Cardiac septum (tissue), 1 donor: ENCODE data around the gene CDH26. TPM values are rescaled to one million over a fixed set of nuclear protein-coding genes. Genes with fewer than 3 reads are reported as not detected.

Source experiments
- DNase-seq: peaks from one replicate; pipeline ENCODE4 v3.0.0-alpha.2; 2020; ENCODE audit warnings: low spot score
- intact Hi-C: fragments of 100-400 bp; cut with DNase I; formaldehyde crosslinking; loops from one replicate; pipeline ENCODE4 v1.14.0; 2022
- long read RNA-seq: library from polyadenylated mRNA; unstranded; transcript quantifications from one replicate; pipeline ENCODE4 v2.0.0, GENCODE V29; 2021
- total RNA-seq: library from RNA; stranded (reverse); fragmentation: NEBNext Ultra II Directional; extraction: Animal tissue kit (Norgen Biotek cat#: 25700); gene quantifications from one replicate; pipeline ENCODE4 v1.2.1, GENCODE V29; 2021
- donor health status: DM: no; HTN: no; CAD: no.

Gene CDH26
- total RNA-seq, result 0.54 TPM
- long read RNA-seq, partial matches to known transcripts, result 0 of 2 reads
- long read RNA-seq, other reads (novel, unspliced or antisense), result 2 of 2 reads

GRCh38 chr20:59958123-59958522 lies at the start of gene CDH26:
TSS of gene CDH26 (plus strand) at chr20:59958423. CDS start at chr20:59958727, 304 bp downstream.
- no peak for DNase-seq
- intact Hi-C loops, result no loop called here

- DNase-seq, result no peak
- intact Hi-C loops, result no loop called here
Observed at GRCh38 chr20:59908855-59909254, 49.4 kb upstream of the CDH26 start.

GRCh38 chr20:59911041-59911440 lies 47.2 kb upstream of the CDH26 start:
- intact Hi-C loops, result no loop called here
- no peak for DNase-seq

- no peak for DNase-seq
- intact Hi-C loops, result no loop called here
Observed at GRCh38 chr20:59912609-59913008, 45.6 kb upstream of the CDH26 start.

- intact Hi-C loops, result no loop called here
- DNase-seq, result no peak
Observed at GRCh38 chr20:59920944-59921343, 37.3 kb upstream of the CDH26 start.

GRCh38 chr20:59923514-59923913 lies 34.7 kb upstream of the CDH26 start:
- intact Hi-C loops, result no loop called here

GRCh38 chr20:59925359-59925758 lies 32.9 kb upstream of the CDH26 start:
- no peak for DNase-seq

More at GRCh38 chr20:59923514-59923913, 34.7 kb upstream of the CDH26 start:
- DNase-seq, result no peak

GRCh38 chr20:59925899-59926298 lies 32.3 kb upstream of the CDH26 start:
- intact Hi-C loops, result no loop called here

More at GRCh38 chr20:59925359-59925758, 32.9 kb upstream of the CDH26 start:
- intact Hi-C loops, result no loop called here

GRCh38 chr20:59931511-59932312 lies 26.5 kb upstream of the CDH26 start:
- intact Hi-C loops, result no loop called here
- DNase-seq, result no peak

More at GRCh38 chr20:59925899-59926298, 32.3 kb upstream of the CDH26 start:
- no peak for DNase-seq

- intact Hi-C loops, result no loop called here
- no peak for DNase-seq
Observed at GRCh38 chr20:59932616-59933295, 25.5 kb upstream of the CDH26 start.

GRCh38 chr20:59933296-59933848 lies 24.9 kb upstream of the CDH26 start, which contains the start of gene SYCP2:
TSS of gene SYCP2 (minus strand) at chr20:59933637. CDS start at chr20:59922413, 11,224 bp downstream.
- peak; percentile 84 for DNase-seq

GRCh38 chr20:59933849-59934585 lies 24.2 kb upstream of the CDH26 start:
- intact Hi-C loops, result no loop called here
- peak; percentile 94 for DNase-seq

More at GRCh38 chr20:59933296-59933848, 24.9 kb upstream of the CDH26 start, which contains the start of gene SYCP2:
- intact Hi-C loops, result no loop called here

GRCh38 chr20:59935457-59936185 lies 22.6 kb upstream of the CDH26 start:
- intact Hi-C loops, result no loop called here
- DNase-seq, result no peak

- no peak for DNase-seq
- intact Hi-C loops, result no loop called here
Observed at GRCh38 chr20:59936409-59936808, 21.8 kb upstream of the CDH26 start.

GRCh38 chr20:59937150-59937549 lies 21.1 kb upstream of the CDH26 start:
- intact Hi-C loops, result no loop called here
- DNase-seq, result no peak

GRCh38 chr20:59938221-59938620 lies 20.0 kb upstream of the CDH26 start:
- intact Hi-C loops, result no loop called here
- DNase-seq, result no peak

- no peak for DNase-seq
- intact Hi-C loops, result no loop called here
Observed at GRCh38 chr20:59938696-59939051, 19.5 kb upstream of the CDH26 start.

GRCh38 chr20:59939052-59939878 lies 19.0 kb upstream of the CDH26 start:
- intact Hi-C loops, result no loop called here
- DNase-seq, result no peak
